Suprapubic skin (tissue), 4 donors: ENCODE data around the gene CLDN2. TPM values are rescaled to one million over a fixed set of nuclear protein-coding genes. Genes with fewer than 3 reads are reported as not detected.

Experiments
- DNase-seq, 2 donors: peaks; one replicate each; pipeline ENCODE4 v3.0.0-alpha.2; 2019; ENCODE audit warnings: low spot score in 2 of 2
- H3K27ac ChIP-seq: fragments of 200-600 bp; sonication (generic); one replicate; pipeline ENCODE4 v1.5.1; 2019
- H3K27me3 ChIP-seq: fragments of 200-600 bp; sonication (generic); one replicate; pipeline ENCODE4 v1.5.1; 2019
- H3K36me3 ChIP-seq: fragments of 200-600 bp; sonication (generic); one replicate; pipeline ENCODE4 v1.5.1; 2019
- H3K4me1 ChIP-seq: fragments of 200-600 bp; sonication (generic); one replicate; pipeline ENCODE4 v1.5.1; 2019
- H3K4me3 ChIP-seq: fragments of 200-600 bp; sonication (generic); one replicate; pipeline ENCODE4 v1.5.1; 2019; ENCODE audit warnings: mild to moderate bottlenecking
- H3K9me3 ChIP-seq: fragments of 200-600 bp; sonication (generic); one replicate; pipeline ENCODE4 v1.5.1; 2019
- CTCF ChIP-seq, 2 donors: fragments of 200-600 bp in 1 of 2; fragments of 450-650 bp in 1 of 2; sonication (generic) in 1 of 2; IDR thresholded peaks; one replicate each; pipeline ENCODE4 v1.5.1; 2016 to 2019; ENCODE audit warnings: antibody characterized with exemption in 2 of 2, mild to moderate bottlenecking in 1 of 2, moderate library complexity in 1 of 2
- EP300 ChIP-seq: sonication (generic); formaldehyde crosslinking; IDR thresholded peaks from one replicate; pipeline ENCODE4 v1.6.1; 2017; ENCODE audit warnings: antibody characterized with exemption
- POLR2A ChIP-seq, 2 donors: fragments of 450-650 bp; IDR thresholded peaks; one replicate each; pipeline ENCODE4 v1.6.1; 2017; ENCODE audit warnings: antibody characterized with exemption in 2 of 2, mild to moderate bottlenecking in 2 of 2, moderate library complexity in 2 of 2
- POLR2AphosphoS5 ChIP-seq, 3 donors: sonication (generic); formaldehyde crosslinking; IDR thresholded peaks; one replicate each; pipeline ENCODE4 v1.6.1; 2017; ENCODE audit warnings: antibody characterized with exemption in 3 of 3
- WGBS: methylation state at CpG from one replicate; pipeline ENCODE4 v1.1.5; 2018; 5-methylcytosine and 5-hydroxymethylcytosine counted together
- total RNA-seq, 4 donors: library from RNA; depleted of rRNA; stranded (reverse); fragments of >200 nt; gene quantifications; one replicate each; pipeline ENCODE4 v1.1.0, GENCODE V29; 2016

Gene CLDN2
- total RNA-seq, 4 donors from 2014 or later: 0.17 to 0.53 (median 0.23) TPM; not detected in 1

DNA sequence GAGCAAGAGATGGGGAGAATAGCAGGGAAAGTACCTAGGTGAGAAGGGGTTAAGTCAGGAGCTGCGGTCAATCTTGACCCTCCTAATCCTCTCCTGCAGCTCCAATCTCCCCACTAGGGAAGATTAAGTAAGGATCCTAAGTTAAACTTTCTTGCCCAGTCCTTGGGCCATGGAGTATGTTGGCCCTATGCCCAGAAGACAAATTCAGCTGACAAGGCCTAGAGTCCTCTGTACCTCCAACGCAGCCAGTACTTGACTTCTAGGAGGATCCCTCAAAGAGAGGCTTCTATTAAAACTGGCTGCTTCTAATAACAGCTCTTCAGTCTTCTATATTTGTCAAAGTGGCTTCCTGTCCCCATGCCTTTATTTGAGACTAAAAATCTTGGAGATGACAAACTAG lies 1.4 kb downstream of the CLDN2 start:
- no peak for DNase-seq
- H3K4me3 ChIP-seq: no peak overlapping the region
- no peaks in the 10 kb centered on the region for H3K36me3 ChIP-seq
- no peaks in the 10 kb centered on the region for H3K27me3 ChIP-seq
- no peak overlapping the region for H3K27ac ChIP-seq
- H3K4me1 ChIP-seq: no peaks in the 10 kb centered on the region
- no peaks in the 10 kb centered on the region for H3K9me3 ChIP-seq
- 75% methylated on average over 2 of the region's 2 CpGs for WGBS
- TF ChIP-seq POLR2A (IDR thresholded peaks at IDR 0.05): no peak
- no peak for TF ChIP-seq CTCF (IDR thresholded peaks at IDR 0.05)
- TF ChIP-seq EP300: no peak
- TF ChIP-seq POLR2AphosphoS5 (IDR thresholded peaks at IDR 0.05): no peak

DNA sequence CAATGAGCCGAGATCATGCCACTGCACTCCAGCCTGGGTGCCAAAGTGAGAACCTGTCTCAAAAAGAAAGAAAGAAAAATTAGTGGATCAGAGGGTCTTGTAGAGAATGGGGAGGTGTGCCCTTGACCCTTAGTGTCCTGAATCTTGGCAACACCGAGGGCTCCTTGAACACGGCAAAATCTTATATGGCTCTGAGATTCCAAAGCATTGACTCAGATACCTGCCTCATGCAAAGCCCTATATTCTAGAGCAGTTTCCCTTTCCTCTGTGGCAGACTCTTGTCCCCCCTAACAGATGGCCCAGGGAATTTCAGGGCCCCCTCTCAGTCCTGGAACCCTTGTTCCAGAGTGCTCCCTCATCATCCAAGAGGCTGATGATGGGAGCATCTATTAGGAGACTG lies 6.8 kb downstream of the CLDN2 start:
- Histone ChIP-seq H3K27ac (no peak overlapping the region), H3K36me3 (no peaks in the 10 kb centered on the region), H3K27me3 (no peaks in the 10 kb centered on the region), H3K4me3 (no peak overlapping the region), H3K4me1 (no peaks in the 10 kb centered on the region), H3K9me3 (no peaks in the 10 kb centered on the region)
- DNase-seq: no peak
- TF ChIP-seq CTCF (IDR thresholded peaks at IDR 0.05) (no peak), POLR2A (IDR thresholded peaks at IDR 0.05) (no peak), POLR2AphosphoS5 (IDR thresholded peaks at IDR 0.05) (no peak), EP300 (no peak)
- WGBS: 96% methylated on average over 3 of the region's 3 CpGs

DNA sequence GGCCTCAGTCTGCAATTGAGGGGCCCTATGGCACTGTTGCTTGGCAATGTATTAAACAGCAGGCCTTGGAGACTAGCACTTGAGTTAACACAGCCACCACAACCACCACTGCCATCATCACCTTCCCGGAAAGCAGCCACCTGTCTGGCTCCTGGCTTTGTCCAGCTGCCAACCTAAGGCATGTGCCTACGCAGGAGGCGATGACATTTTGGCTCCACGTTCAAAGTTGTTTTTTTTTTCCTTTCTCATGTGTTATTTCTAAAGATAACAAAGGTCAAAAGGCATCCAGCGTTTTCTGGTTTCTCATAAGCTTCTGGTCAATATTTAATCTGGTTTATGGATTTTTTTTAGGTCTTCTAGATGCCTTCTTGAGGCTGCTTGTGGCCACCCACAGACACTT lies 7.5 kb downstream of the CLDN2 start:
- TF ChIP-seq POLR2AphosphoS5 (IDR thresholded peaks at IDR 0.05) (no peak), EP300 (no peak), POLR2A (IDR thresholded peaks at IDR 0.05) (no peak), CTCF (IDR thresholded peaks at IDR 0.05) (no peak)
- Histone ChIP-seq H3K27me3 (no peaks in the 10 kb centered on the region), H3K4me3 (no peak overlapping the region), H3K36me3 (no peaks in the 10 kb centered on the region), H3K27ac (no peak overlapping the region), H3K9me3 (no peaks in the 10 kb centered on the region), H3K4me1 (no peaks in the 10 kb centered on the region)
- no peak for DNase-seq
- 63% methylated on average over 5 of the region's 5 CpGs for WGBS

GRCh38 chrX:106928227-106928626 lies 8.0 kb downstream of the CLDN2 start:
- Histone ChIP-seq H3K36me3 (no peaks in the 10 kb centered on the region), H3K27me3 (no peaks in the 10 kb centered on the region), H3K4me3 (no peak overlapping the region), H3K9me3 (no peaks in the 10 kb centered on the region), H3K27ac (no peak overlapping the region), H3K4me1 (no peaks in the 10 kb centered on the region)
- 77% methylated on average over 3 of the region's 4 CpGs for WGBS
- no peak for DNase-seq
- TF ChIP-seq POLR2A (IDR thresholded peaks at IDR 0.05): no peak
- TF ChIP-seq POLR2AphosphoS5 (IDR thresholded peaks at IDR 0.05): no peak
- TF ChIP-seq EP300: no peak
- no peak for TF ChIP-seq CTCF (IDR thresholded peaks at IDR 0.05)

DNA sequence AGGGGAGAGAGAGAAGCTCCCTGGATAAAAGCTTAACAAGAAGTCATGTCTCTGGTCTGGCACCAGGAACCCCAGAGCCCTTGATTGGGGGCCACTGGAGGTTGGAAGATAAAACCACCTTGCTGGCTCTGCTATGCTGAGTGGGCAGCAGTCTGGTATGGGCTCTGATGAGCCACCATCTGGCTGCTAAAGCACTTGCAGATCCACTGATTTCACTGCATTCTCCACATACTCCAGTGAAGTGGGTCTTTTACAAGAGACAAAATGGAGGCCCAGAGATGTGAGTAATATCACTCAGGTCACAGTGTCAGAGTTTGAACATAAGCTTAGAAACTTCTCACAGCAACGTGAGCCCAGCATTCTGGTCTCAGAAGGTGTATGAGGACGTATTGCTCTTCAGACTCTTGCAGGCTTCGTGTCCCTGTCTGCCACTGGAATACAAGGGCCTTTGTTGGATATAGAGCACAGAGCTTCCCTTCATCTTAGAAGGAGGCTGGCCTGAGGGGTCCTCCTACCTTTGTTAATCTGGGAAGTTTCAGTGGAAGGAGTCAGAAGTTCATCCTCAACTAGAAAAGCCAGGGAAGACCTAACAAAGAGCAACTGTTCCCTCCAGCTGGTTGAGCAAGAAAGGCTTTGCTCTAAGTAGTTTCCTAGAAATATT lies 11.8 kb downstream of the CLDN2 start:
- no peak for DNase-seq
- Histone ChIP-seq H3K36me3 (no peaks in the 10 kb centered on the region), H3K4me3 (no peak overlapping the region), H3K9me3 (no peaks in the 10 kb centered on the region), H3K27ac (no peak overlapping the region), H3K4me1 (no peaks in the 10 kb centered on the region), H3K27me3 (no peaks in the 10 kb centered on the region)
- WGBS: 74% methylated on average over 3 of the region's 3 CpGs
- no peak for TF ChIP-seq POLR2A (IDR thresholded peaks at IDR 0.05)
- no peak for TF ChIP-seq EP300
- TF ChIP-seq CTCF (IDR thresholded peaks at IDR 0.05): no peak
- TF ChIP-seq POLR2AphosphoS5 (IDR thresholded peaks at IDR 0.05): no peak
